Measurements from ENCODE around the gene COL6A5. TPM values are rescaled to one million over a fixed set of nuclear protein-coding genes. Genes with fewer than 3 reads are reported as not detected.
"Not testable (repeated sequence)": the region's sequence is repeated elsewhere in the genome, so short reads cannot be mapped to it uniquely, and the experiment has no call there.

COL6A5 gene
- total RNA-seq, 2 donors from 2014 or later = not detected

- H3K4me1 ChIP-seq = no peaks in the 10 kb centered on the region
- no peaks in the 10 kb centered on the region for H3K27me3 ChIP-seq
- no peaks in the 10 kb centered on the region for H3K36me3 ChIP-seq
- no peak overlapping the region for H3K27ac ChIP-seq
- no peaks in the 10 kb centered on the region for H3K9me3 ChIP-seq
- TF ChIP-seq, protein P1, sequence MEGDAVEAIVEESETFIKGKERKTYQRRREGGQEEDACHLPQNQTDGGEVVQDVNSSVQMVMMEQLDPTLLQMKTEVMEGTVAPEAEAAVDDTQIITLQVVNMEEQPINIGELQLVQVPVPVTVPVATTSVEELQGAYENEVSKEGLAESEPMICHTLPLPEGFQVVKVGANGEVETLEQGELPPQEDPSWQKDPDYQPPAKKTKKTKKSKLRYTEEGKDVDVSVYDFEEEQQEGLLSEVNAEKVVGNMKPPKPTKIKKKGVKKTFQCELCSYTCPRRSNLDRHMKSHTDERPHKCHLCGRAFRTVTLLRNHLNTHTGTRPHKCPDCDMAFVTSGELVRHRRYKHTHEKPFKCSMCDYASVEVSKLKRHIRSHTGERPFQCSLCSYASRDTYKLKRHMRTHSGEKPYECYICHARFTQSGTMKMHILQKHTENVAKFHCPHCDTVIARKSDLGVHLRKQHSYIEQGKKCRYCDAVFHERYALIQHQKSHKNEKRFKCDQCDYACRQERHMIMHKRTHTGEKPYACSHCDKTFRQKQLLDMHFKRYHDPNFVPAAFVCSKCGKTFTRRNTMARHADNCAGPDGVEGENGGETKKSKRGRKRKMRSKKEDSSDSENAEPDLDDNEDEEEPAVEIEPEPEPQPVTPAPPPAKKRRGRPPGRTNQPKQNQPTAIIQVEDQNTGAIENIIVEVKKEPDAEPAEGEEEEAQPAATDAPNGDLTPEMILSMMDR (IDR thresholded peaks at IDR 0.05) = no peak
- no peak overlapping the region for H3K4me3 ChIP-seq
- DNase-seq (ENCODE audit: low spot score) = no peak
Observed at GRCh38 chr3:130395916-130396315, 50.4 kb downstream of the COL6A5 start.

DNA sequence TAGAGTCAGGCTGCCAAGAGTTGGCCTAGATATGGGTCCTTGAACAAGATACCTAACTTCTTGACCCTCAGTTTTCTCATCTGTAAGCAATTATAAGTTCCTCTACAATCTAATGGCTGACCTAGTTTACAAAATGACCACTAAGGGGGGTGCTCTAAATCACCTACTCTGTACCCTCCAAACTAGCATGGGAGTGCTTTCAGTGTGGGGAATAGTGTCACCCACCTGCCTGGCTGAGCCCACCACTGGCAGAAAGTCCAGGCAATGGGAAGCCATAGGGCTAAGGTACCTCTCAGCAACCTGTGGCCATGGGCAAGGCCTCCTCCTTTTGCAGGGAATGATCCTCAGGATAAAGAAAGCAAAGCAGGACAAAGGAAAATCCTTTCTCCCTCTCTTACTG lies 58.9 kb downstream of the COL6A5 start:
- Histone ChIP-seq H3K36me3 (no peaks in the 10 kb centered on the region), H3K4me3 (no peak overlapping the region), H3K4me1 (no peaks in the 10 kb centered on the region), H3K9me3 (no peaks in the 10 kb centered on the region), H3K27ac (no peak overlapping the region), H3K27me3 (no peaks in the 10 kb centered on the region)
- DNase-seq (ENCODE audit: low spot score) = no peak
- TF ChIP-seq, protein P1 (IDR thresholded peaks at IDR 0.05) = no peak

DNA sequence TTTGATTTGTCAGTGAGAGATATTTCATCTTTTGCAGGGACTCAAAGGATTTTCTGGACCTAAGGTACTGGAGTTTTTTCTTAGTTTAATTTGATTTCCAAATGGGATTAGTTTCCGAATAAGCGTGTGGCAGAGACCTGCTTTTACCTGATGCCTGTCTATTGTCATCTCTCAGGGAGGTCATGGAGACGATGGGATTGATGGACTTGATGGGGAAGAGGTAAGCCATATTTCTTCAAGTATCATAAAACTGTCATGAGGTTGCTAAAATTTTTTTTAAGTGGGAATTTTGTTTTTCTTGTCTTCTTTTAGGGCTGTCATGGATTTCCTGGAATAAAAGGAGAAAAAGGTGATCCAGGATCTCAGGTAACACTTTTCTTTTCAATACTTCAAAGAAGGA lies 60.5 kb downstream of the COL6A5 start:
- TF ChIP-seq, protein P1 (IDR thresholded peaks at IDR 0.05) = no peak
- H3K9me3 ChIP-seq = no peaks in the 10 kb centered on the region
- no peak for DNase-seq (ENCODE audit: low spot score)
- no peaks in the 10 kb centered on the region for H3K36me3 ChIP-seq
- H3K4me3 ChIP-seq = no peak overlapping the region
- no peak overlapping the region for H3K27ac ChIP-seq
- H3K4me1 ChIP-seq = no peaks in the 10 kb centered on the region
- no peaks in the 10 kb centered on the region for H3K27me3 ChIP-seq

GRCh38 chr3:130408253-130408652 lies 62.8 kb downstream of the COL6A5 start:
- H3K4me1 ChIP-seq; H3K4me3 ChIP-seq; DNase-seq (ENCODE audit: low spot score); H3K36me3 ChIP-seq; H3K27me3 ChIP-seq; H3K9me3 ChIP-seq; H3K27ac ChIP-seq: not testable (repeated sequence)

DNA sequence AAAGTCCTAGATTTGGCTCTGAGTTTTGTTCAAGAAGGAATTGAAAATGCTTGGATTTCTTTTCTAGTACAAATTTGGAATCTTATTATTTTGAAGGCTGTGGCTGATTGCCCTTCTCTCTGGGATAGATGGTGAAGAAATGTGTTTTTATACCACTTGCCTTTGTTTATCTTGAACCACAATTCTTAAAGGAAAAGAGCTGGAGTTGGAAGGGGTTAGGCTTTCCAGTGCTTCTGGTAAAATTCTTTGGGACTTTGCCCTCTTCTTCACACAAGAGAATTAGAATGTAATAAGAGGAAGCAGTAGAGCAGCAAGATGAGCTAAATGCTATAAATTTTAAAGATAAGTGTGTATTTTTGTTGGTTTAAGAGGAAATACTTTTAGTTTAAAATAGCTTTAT lies 65.8 kb downstream of the COL6A5 start:
- Histone ChIP-seq H3K27me3 (no peaks in the 10 kb centered on the region), H3K4me3 (no peak overlapping the region), H3K9me3 (no peaks in the 10 kb centered on the region), H3K36me3 (no peaks in the 10 kb centered on the region), H3K4me1 (no peaks in the 10 kb centered on the region), H3K27ac (no peak overlapping the region)
- no peak for DNase-seq (ENCODE audit: low spot score)
- TF ChIP-seq, protein P1 (IDR thresholded peaks at IDR 0.05) = no peak

DNA sequence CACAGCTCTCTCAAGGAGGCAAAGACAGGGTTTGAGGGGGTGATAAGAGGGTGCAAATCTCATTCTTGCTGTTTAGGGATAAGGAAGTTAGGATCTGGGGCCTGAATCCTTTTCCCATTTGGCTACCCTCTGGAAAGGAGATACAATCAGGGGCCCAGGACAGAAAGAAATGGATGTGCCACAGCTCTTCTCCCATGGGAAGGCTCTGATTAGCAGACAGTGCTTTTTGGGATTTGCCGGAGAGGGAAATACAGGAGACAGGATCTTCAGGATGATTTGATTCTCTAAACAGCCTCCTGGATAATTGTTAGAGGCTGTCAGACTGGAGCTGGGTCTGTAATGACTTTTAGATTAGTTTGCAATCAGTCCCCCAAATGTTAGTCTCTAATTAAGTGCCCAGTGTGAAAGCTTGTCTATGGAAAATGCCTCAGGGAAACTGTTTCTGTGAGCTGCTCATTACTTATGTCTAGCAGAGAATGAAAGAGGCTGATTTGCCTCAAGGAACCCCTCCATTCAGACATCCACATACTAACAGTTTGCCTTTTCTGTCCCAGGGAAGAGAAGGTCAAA lies 67.6 kb downstream of the COL6A5 start:
- Histone ChIP-seq H3K27me3 (no peaks in the 10 kb centered on the region), H3K4me1 (no peaks in the 10 kb centered on the region), H3K9me3 (no peaks in the 10 kb centered on the region), H3K36me3 (no peaks in the 10 kb centered on the region), H3K4me3 (no peak overlapping the region), H3K27ac (no peak overlapping the region)
- DNase-seq (ENCODE audit: low spot score) = no peak
- TF ChIP-seq, protein P1 (IDR thresholded peaks at IDR 0.05) = no peak

Data from right atrium auricular region (tissue), 2 donors.